ENCODE results near the gene PAX2. TPM values are rescaled to one million over a fixed set of nuclear protein-coding genes. Genes with fewer than 3 reads are reported as not detected.

The PAX2 gene
- total and polyA plus RNA-seq, 2 of the 13 experiments (the other 11 are each of a cell fraction or from before 2014, with no cell fraction given) = not detected

- in situ Hi-C loops (cut with HindIII; ENCODE audit: extremely low pct_ligation_motif_present, low pct_unique_long_range_greater_than_20kb) (no loop called here), intact Hi-C loops (cut with micrococcal nuclease; ENCODE audit: unreplicated experiment) (no loop called here)
- no peak for FAIRE-seq
- Histone ChIP-seq H3K36me3 (replicated peaks in 1 of 2; ENCODE audit: control insufficient read depth in 1 of 2, insufficient read depth in 2 of 2, low read length in 2 of 2) (no peaks in the 10 kb centered on the region), H3K9me3 (ENCODE audit: low read length) (no peaks in the 10 kb centered on the region), H3K4me3 (replicated peaks in 1 of 3; ENCODE audit: insufficient read depth in 1 of 3, low read depth in 2 of 3, low read length in 3 of 3) (no peak overlapping the region), H3K4me2 (ENCODE audit: low read depth, low read length) (no peak overlapping the region), H3K27ac (ENCODE audit: extremely low read length, insufficient read depth, low read length) (no peak overlapping the region), H3K79me2 (ENCODE audit: insufficient read depth, low read length) (no peaks in the 10 kb centered on the region), H2AFZ (ENCODE audit: low read length) (no peak overlapping the region), H4K20me1 (ENCODE audit: insufficient read depth, low read length) (no peaks in the 10 kb centered on the region), H3K9ac (ENCODE audit: insufficient read depth, low read depth, low read length) (no peak overlapping the region), H3K27me3 (ENCODE audit: control insufficient read depth in 1 of 2, insufficient read depth in 2 of 2, low read length in 2 of 2) (peaks cover 5 to 6% of the 10 kb centered on the region in 2 experiments; a peak in 4 of 5 replicates), H3K4me1 (ENCODE audit: insufficient read depth, low read length) (peaks cover 9% of the 10 kb centered on the region)
- ATAC-seq = no peak
- no peak for DNase-seq (ENCODE audit: low spot score)
- ChIA-PET CTCF (ENCODE audit: low intra/inter-chr PET ratio, low total read pairs) (no interaction called here), POLR2A (no interaction called here)
- BruUV-seq (replicated peaks) = no TSS peak
- TF ChIP-seq, protein P1, sequence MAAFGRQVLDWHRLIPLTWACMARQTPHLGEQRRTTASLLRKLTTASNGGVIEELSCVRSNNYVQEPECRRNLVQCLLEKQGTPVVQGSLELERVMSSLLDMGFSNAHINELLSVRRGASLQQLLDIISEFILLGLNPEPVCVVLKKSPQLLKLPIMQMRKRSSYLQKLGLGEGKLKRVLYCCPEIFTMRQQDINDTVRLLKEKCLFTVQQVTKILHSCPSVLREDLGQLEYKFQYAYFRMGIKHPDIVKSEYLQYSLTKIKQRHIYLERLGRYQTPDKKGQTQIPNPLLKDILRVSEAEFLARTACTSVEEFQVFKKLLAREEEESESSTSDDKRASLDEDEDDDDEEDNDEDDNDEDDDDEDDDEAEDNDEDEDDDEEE (CRISPR knock-in tag; IDR thresholded peaks at IDR 0.05) = no peak
- TF ChIP-seq MEIS2 (CRISPR knock-in tag; IDR thresholded peaks at IDR 0.05) (no peak), ZZZ3 (CRISPR knock-in tag; IDR thresholded peaks at IDR 0.05; ENCODE audit: borderline replicate concordance) (no peak), RBFOX2 (IDR thresholded peaks at IDR 0.05; ENCODE audit: low read depth, low read length) (no peak), SATB2 (CRISPR knock-in tag; IDR thresholded peaks at IDR 0.05) (no peak), THAP8 (CRISPR knock-in tag; IDR thresholded peaks at IDR 0.05; ENCODE audit: borderline replicate concordance) (no peak), TSC22D2 (CRISPR knock-in tag; IDR thresholded peaks at IDR 0.05; ENCODE audit: borderline replicate concordance) (no peak), ZNF407 (CRISPR knock-in tag; IDR thresholded peaks at IDR 0.05; ENCODE audit: not compliant biosample characterization) (no peak), SNAPC2 (CRISPR knock-in tag; IDR thresholded peaks at IDR 0.05) (no peak)
- TF ChIP-seq, protein P2, sequence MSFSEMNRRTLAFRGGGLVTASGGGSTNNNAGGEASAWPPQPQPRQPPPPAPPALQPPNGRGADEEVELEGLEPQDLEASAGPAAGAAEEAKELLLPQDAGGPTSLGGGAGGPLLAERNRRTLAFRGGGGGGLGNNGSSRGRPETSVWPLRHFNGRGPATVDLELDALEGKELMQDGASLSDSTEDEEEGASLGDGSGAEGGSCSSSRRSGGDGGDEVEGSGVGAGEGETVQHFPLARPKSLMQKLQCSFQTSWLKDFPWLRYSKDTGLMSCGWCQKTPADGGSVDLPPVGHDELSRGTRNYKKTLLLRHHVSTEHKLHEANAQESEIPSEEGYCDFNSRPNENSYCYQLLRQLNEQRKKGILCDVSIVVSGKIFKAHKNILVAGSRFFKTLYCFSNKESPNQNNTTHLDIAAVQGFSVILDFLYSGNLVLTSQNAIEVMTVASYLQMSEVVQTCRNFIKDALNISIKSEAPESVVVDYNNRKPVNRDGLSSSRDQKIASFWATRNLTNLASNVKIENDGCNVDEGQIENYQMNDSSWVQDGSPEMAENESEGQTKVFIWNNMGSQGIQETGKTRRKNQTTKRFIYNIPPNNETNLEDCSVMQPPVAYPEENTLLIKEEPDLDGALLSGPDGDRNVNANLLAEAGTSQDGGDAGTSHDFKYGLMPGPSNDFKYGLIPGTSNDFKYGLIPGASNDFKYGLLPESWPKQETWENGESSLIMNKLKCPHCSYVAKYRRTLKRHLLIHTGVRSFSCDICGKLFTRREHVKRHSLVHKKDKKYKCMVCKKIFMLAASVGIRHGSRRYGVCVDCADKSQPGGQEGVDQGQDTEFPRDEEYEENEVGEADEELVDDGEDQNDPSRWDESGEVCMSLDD (CRISPR knock-in tag; IDR thresholded peaks at IDR 0.05; ENCODE audit: borderline replicate concordance) = no peak
- TF ChIP-seq, protein P3, sequence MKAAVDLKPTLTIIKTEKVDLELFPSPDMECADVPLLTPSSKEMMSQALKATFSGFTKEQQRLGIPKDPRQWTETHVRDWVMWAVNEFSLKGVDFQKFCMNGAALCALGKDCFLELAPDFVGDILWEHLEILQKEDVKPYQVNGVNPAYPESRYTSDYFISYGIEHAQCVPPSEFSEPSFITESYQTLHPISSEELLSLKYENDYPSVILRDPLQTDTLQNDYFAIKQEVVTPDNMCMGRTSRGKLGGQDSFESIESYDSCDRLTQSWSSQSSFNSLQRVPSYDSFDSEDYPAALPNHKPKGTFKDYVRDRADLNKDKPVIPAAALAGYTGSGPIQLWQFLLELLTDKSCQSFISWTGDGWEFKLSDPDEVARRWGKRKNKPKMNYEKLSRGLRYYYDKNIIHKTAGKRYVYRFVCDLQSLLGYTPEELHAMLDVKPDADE (CRISPR knock-in tag; IDR thresholded peaks at IDR 0.05) = no peak
Observed at GRCh38 chr10:100836891-100837290, 91.5 kb downstream of the PAX2 start.

All from HepG2 (cell line).